ENCODE measurements around the gene ANKLE1.
"Not testable (repeated sequence)": the region's sequence is repeated elsewhere in the genome, so short reads cannot be mapped to it uniquely, and the experiment has no call there.

Gene ANKLE1

GRCh38 chr19:17285415-17286135 is 3.9 kb downstream of the ANKLE1 start:
- no peak for DNase-seq

DNA sequence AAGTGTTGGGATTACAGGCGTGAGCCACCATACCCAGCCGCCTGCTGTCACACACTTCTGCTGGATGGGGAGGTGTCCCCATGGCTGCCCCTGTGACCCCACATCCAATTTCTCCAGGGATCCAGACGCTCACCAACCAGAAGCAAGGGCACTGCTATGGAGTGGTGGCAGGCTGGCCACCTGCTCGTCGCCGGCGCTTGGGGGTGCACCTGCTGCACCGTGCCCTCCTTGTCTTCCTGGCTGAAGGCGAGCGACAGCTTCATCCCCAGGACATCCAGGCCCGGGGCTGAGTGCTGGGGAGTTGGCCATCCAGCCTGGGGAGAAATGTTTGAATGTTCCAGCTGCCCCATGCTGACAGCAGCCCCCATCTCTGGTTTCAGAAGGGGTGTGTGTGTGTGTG is 4.6 kb downstream of the ANKLE1 start:
- DNase-seq, result no peak

GRCh38 chr19:17286752-17287151 is 5.1 kb downstream of the ANKLE1 start:
- no peak for DNase-seq

DNA sequence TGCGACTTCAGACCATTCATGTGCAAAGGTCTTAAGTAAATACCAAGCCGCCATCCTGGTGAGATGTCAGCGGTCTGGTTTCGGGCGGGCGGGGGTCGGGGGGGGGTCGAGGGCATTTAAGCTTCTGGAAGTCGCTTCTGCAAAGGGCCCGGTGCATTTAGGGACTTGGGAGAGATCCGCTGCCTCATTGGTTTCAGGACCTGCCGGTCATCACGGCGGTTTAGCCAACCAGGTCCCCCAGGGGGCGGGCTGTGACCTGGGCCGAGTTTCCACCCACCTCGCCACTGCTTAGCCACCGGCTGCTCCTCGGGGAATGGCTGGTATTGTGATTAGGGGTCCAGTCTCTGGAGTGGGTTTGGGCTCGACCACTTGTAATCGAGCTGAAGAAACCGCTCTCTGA is 7.8 kb downstream of the ANKLE1 start:
- DNase-seq, result peak; percentile 84

DNA sequence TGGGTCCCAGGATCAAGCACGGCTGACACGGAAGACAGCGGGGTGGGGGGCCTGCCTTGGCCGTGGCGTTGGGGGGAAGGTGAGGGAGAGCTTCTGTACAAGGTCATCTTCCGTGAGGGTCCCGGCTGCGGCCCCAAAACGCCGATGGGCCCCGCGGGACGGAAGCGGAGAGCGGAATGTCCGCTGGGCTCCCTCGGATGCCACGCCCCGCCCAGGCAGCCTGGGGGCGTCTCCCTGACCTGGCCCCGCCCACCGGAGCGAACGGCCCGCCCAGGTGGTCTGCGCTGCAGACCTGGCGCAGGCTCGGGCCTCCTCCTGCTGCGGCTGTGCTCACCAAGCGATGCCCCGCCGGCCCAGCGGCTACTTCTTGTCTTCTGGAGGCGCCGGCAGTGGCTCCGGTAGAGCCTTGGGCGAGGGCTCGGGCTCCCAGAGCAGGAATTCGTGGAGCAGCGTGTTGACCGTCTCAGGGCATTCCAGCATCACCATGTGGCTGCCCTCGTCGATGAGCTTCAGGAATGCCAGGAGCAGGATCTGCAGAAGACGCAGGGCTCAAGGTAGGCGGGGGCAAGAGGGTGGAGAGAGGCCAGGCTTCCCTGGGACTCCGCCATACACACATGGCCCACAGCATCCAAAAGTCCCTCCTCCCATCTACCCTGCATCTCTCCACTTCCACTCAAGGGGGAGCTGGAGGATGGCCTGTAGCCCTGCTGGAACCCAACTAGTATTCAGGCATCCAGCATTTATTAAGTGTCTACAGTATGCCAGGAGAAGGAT is 10.8 kb downstream of the ANKLE1 start:
- DNase-seq, result peak; percentile 86

GRCh38 chr19:17293605-17294004 is 11.9 kb downstream of the ANKLE1 start:
- DNase-seq, result no peak

DNA sequence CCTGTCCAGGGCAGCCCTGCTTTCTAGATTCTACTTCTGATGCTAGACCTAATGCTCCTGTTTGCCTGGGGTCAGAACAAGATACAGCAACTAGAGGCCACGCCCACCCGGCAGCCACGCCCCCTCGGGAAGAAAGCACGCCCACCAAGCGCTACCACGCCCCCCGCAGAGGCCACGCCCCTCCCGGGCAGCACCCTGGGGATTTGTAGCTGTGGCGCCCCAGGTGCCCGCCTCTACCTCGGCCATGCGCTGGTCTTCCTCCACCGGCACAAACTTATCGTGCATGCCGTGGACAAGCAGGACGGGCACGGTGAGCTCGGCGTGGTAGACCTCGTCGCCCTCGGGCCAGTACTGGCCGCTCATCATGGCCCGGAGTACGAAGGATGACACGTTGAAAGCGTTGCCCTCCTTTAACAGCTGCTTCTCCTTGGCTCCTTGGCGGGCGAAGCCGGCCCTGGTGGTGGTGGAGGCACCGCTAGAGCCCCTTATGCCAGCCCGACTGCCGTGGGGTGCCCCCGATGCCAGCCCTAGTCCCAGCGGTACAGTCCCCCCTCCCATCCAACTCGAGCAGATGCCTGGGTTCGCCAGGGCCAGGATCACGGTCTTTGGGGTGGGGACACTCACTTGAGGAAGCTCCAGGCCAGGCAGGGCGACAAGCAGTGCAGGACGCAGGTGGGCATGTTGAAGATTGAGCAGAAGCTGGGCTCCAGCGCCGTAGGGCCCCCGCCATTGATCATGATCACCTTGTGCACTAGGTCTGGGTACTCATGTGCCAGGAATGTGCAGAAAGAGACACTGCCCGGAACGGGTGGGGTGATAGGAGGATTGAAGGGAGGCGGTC is 12.6 kb downstream of the ANKLE1 start:
- DNase-seq, result no peak

- DNase-seq, result not testable (repeated sequence)
These were observed 13.8 kb downstream of the ANKLE1 start for GRCh38 chr19:17295551-17295950.

GRCh38 chr19:17296273-17296672 is 14.6 kb downstream of the ANKLE1 start:
- no peak for DNase-seq

GRCh38 chr19:17296976-17297375 is 15.3 kb downstream of the ANKLE1 start:
- no peak for DNase-seq

DNA sequence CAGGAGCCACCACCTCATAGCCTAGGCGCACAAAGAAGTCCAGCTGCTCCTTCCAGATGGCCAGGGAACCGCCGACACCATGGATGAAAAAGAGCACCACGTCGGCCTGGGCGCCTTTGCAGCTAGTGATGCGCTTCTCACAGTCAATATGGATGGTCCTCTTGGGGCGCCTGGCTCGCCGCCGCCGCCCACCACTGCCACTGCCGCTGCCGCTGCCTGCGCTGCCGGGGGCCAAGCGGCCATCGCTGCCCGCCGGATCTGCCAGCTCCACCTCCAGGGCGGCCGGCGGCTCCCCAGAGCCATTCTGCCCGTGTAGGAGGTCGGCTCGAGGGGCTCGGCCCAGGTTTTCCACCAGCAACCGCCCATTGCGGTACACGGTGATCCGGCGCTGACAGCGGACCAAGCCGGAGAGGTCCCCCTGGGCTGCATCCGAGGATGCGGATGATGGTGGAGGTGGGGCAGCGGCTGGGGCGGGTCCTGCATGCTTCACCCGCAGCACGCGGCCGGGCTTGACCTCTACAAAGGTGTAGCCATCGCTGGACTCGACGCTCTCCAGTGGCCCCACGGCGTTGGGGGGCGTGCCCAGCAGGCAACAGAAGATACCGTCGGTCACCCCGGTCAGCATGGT is 19.4 kb downstream of the ANKLE1 start:
- DNase-seq, result no peak

GRCh38 chr19:17302391-17303166 is 20.9 kb downstream of the ANKLE1 start:
- DNase-seq, result peak; percentile 24

- peak; percentile 98 for DNase-seq
These were observed 21.7 kb downstream of the ANKLE1 start, which contains the start of gene ABHD8 for GRCh38 chr19:17303167-17303939. Gene ABHD8 (minus strand): TSS chr19:17303425. CDS start chr19:17301616, 1,809 bp downstream.

DNA sequence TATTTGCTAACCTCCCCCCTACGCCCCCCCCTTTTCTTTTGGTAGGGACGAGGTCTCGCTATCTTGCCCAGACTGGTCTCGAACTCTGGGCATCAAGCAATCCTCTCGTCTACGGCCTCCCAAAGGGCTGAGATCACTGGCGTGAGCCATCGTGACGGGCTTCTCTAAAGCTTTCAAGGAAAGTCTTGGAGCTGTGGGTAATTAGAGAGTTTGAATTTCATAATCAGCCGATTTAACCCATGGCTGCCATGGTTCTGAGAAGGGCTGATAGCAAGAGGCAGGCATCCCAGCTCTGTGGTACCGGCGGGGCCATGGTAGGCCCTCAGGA is 22.2 kb downstream of the ANKLE1 start:
- DNase-seq, result no peak

- peak; percentile 27 for DNase-seq
These were observed 22.9 kb downstream of the ANKLE1 start for GRCh38 chr19:17304386-17305215.

GRCh38 chr19:17305216-17305516 is 23.5 kb downstream of the ANKLE1 start:
- DNase-seq, result no peak

- DNase-seq, result peak; percentile 99
These were observed 24.0 kb downstream of the ANKLE1 start, which contains the start of gene MRPL34 for GRCh38 chr19:17305517-17306284. Gene MRPL34 (plus strand): TSS chr19:17305872. CDS start chr19:17305893, 21 bp downstream.

DNA sequence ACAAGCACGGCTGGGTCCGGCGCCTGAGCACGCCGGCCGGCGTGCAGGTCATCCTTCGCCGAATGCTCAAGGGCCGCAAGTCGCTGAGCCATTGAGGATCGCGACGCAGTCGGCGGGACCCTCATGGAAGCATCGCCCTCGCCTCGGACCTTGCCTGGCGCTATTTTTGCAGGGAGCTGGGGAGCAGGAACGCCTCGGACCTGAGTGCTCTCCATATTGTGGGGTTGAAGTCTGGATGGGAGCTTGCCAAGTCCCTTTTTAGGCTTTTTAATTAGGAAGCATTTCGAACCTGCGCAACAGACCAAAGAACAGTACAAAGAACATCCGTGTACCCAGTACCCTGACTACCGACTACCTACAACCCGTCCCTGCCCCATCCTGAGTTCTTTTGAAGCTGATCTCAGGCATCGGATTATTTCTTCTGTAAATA is 24.6 kb downstream of the ANKLE1 start:
- DNase-seq, result no peak

DNA sequence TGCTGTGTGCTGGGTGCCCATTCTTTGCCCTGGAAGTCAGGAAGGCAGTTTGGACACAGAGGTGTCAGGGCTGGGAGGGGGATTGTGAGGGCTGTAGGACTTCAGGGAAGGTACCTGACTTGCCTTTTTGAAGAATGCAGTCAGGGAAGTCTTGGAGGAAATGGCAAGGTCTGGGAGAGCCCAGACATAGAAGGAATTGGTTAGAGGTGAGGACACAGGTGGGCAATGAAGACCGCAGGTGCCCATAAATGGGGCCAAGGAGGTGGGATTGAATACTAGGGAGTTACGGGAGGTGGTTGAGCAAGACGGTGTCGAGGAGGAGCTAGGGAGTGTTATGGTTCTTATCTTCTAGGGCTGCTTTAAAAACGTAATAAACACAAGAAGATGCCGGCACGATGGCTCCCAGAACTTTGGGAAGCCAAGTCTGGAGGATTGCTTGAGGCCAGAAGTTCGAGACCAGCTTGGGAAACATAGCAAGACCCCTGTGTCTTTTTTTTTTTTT is 26.2 kb downstream of the ANKLE1 start:
- no peak for DNase-seq

Data from eye (tissue), 1 donor.